ENCODE results near the gene RBFOX1.

- TF ChIP-seq CTCF (IDR thresholded peaks at IDR 0.05) (no peak), POLR2AphosphoS5 (IDR thresholded peaks at IDR 0.05) (no peak), POLR2A (IDR thresholded peaks at IDR 0.05) (no peak)
These were observed 41.1 kb downstream of the RBFOX1 start for GRCh38 chr16:7373776-7374175.
